ENCODE measurements around the gene ADRB1. TPM values are rescaled to one million over a fixed set of nuclear protein-coding genes. Genes with fewer than 3 reads are reported as not detected.

Gene ADRB1
- total RNA-seq, result under 0.01 TPM in 1 of 2 replicates, not detected in the other

DNA sequence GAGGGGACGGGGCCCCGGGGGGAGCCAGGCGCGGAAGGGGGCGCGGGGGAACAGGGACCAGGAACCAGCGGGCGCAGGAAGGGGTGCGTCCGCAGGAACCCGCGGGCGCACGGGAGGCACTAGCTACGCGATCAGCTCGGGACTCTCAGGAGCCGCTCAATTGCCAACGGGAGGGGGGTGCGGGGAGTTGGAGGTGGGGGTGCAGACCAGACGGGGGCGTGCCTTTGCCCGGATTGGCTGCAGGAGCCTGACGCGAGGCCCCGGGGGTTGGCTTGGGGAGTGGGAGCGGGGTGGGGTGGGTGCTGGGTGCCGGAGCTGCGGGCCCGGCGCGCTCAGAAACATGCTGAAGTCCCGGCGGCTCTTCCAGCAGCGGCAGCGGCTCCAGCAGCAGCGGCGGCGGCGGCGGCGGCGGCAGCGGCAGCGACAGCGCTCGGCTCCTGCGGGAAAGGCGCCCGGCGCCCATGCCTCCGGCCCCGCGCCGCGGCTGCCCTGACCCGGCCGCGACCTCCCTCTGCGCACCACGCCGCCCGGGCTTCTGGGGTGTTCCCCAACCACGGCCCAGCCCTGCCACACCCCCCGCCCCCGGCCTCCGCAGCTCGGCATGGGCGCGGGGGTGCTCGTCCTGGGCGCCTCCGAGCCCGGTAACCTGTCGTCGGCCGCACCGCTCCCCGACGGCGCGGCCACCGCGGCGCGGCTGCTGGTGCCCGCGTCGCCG, at the start of gene ADRB1:
Gene ADRB1, plus strand, starts transcription at position 335 of the 715 bp plus-strand sequence. Its CDS starts 267 bp downstream, at position 602.

Other genes starting within 250 kb of the ADRB1 start
- gene DCLRE1A, start 189.8 kb upstream of the ADRB1 start, total RNA-seq, result 8.8 and 10.5 TPM in 2 replicates
- 27.0 and 29.7 TPM in 2 replicates for gene NHLRC2, start 189.2 kb upstream of the ADRB1 start, total RNA-seq
- 20.0 and 25.7 TPM in 2 replicates for gene CCDC186, start 130.3 kb downstream of the ADRB1 start, total RNA-seq
- 0.07 TPM in 1 of 2 replicates, not detected in the other for gene TDRD1, start 135.5 kb downstream of the ADRB1 start, total RNA-seq
- not detected in 2 replicates for gene VWA2, start 195.4 kb downstream of the ADRB1 start, total RNA-seq

All from thoracic aorta endothelial cell (primary cell).